Neuronal stem cell (in vitro differentiated cells): Measurements from ENCODE around the gene CALML6.

ENCODE experiments used
- DNase-seq: peaks from one replicate; pipeline ENCODE4 v3.0.0-alpha.2; 2013; ENCODE audit warnings: low spot score
- H2AFZ ChIP-seq: one replicate; pipeline ENCODE4 v1.6.1; 2013; ENCODE audit warnings: mild to moderate bottlenecking, low read length, inconsistent platforms
- H2AK5ac ChIP-seq: 2 replicates; pipeline ENCODE4 v1.6.1; 2013; ENCODE audit warnings: low read depth, mild to moderate bottlenecking, inconsistent platforms, low read length, moderate library complexity, mixed read lengths
- H2BK120ac ChIP-seq: 2 replicates; pipeline ENCODE4 v1.6.1; 2013; ENCODE audit warnings: low read depth, mild to moderate bottlenecking, inconsistent platforms, low read length, moderate library complexity, mixed read lengths
- H2BK12ac ChIP-seq: one replicate; pipeline ENCODE4 v1.6.1; 2013; ENCODE audit warnings: low read length, inconsistent platforms
- H2BK15ac ChIP-seq: 2 replicates; pipeline ENCODE4 v1.6.1; 2013; ENCODE audit warnings: mild to moderate bottlenecking, low read length, inconsistent platforms, mixed read lengths
- H2BK5ac ChIP-seq: one replicate; pipeline ENCODE4 v1.6.1; 2013; ENCODE audit warnings: inconsistent platforms, mild to moderate bottlenecking, low read length, moderate library complexity
- H3K14ac ChIP-seq: one replicate; pipeline ENCODE4 v1.6.1; 2013; ENCODE audit warnings: low read length, inconsistent platforms
- H3K18ac ChIP-seq: 2 replicates; pipeline ENCODE4 v1.6.1; 2013; ENCODE audit warnings: low read length, inconsistent platforms
- H3K23ac ChIP-seq: 2 replicates; pipeline ENCODE4 v1.6.1; 2013; ENCODE audit warnings: low read depth, mild to moderate bottlenecking, mixed read lengths, low read length, inconsistent platforms; ENCODE audit not compliant: poor library complexity
- H3K27ac ChIP-seq: replicated peaks from 3 replicates; pipeline ENCODE4 v1.5.1; 2013; ENCODE audit warnings: low read length, inconsistent platforms
- H3K27me3 ChIP-seq, 3 experiments: 2 replicates each; pipeline ENCODE4 v1.6.1; 2013; ENCODE audit warnings: low read length in 3 of 3, mild to moderate bottlenecking in 2 of 3, inconsistent platforms in 1 of 3, low read depth in 1 of 3, mixed read lengths in 1 of 3, moderate library complexity in 1 of 3; ENCODE audit not compliant: control insufficient read depth in 3 of 3, insufficient read depth in 3 of 3
- H3K36me3 ChIP-seq, 2 donors: replicated peaks in 1 of 2; 2 replicates each; pipeline ENCODE4 v1.6.1; 2013; ENCODE audit warnings: low read length in 2 of 2; ENCODE audit not compliant: control insufficient read depth in 2 of 2, insufficient read depth in 2 of 2
- H3K4ac ChIP-seq: 2 replicates; pipeline ENCODE4 v1.6.1; 2013; ENCODE audit warnings: inconsistent platforms, mild to moderate bottlenecking, low read length, moderate library complexity
- H3K4me1 ChIP-seq, 2 donors: 1 replicate in 1 of 2; 2 replicates in 1 of 2; pipeline ENCODE4 v1.6.1; 2013; ENCODE audit warnings: low read length in 2 of 2, low read depth in 1 of 2; ENCODE audit not compliant: control insufficient read depth in 2 of 2, insufficient read depth in 1 of 2
- H3K4me2 ChIP-seq: one replicate; pipeline ENCODE4 v1.6.1; 2013; ENCODE audit warnings: mild to moderate bottlenecking, low read length, inconsistent platforms; ENCODE audit not compliant: insufficient read depth, poor library complexity, severe bottlenecking
- H3K4me3 ChIP-seq, 2 donors: 2 replicates each; pipeline ENCODE4 v1.5.1; 2013; ENCODE audit warnings: low read length in 2 of 2, mild to moderate bottlenecking in 2 of 2, inconsistent platforms in 1 of 2, moderate library complexity in 1 of 2
- H3K79me1 ChIP-seq: one replicate; pipeline ENCODE4 v1.6.1; 2013; ENCODE audit warnings: low read depth, mild to moderate bottlenecking, inconsistent platforms, low read length, moderate library complexity
- H3K9ac ChIP-seq: one replicate; pipeline ENCODE4 v1.6.1; 2013; ENCODE audit warnings: mild to moderate bottlenecking, low read depth, low read length, inconsistent platforms; ENCODE audit not compliant: poor library complexity
- H3K9me3 ChIP-seq, 2 donors: replicated peaks in 1 of 2; 2 replicates each; pipeline versions ENCODE3 to v1.6.1; 2013; ENCODE audit warnings: low read length in 2 of 2, mild to moderate bottlenecking in 2 of 2, inconsistent platforms in 1 of 2, low read depth in 1 of 2, mixed read lengths in 1 of 2, moderate library complexity in 1 of 2; ENCODE audit not compliant: control insufficient read depth in 2 of 2, insufficient read depth in 1 of 2
- H4K8ac ChIP-seq: one replicate; pipeline ENCODE4 v1.6.1; 2013; ENCODE audit warnings: low read depth, mild to moderate bottlenecking, inconsistent platforms, low read length, moderate library complexity
- H4K91ac ChIP-seq: one replicate; pipeline ENCODE4 v1.6.1; 2013; ENCODE audit warnings: low read length, low read depth, mild to moderate bottlenecking, inconsistent platforms; ENCODE audit not compliant: poor library complexity
- WGBS, 2 donors: extraction: QIAGEN DNeasy Blood & Tissue Kit; methylation state at CpG; one replicate each; pipeline ENCODE4 v1.1.7; 2013; ENCODE audit warnings: missing lambda C conversion rate in 2 of 2, mixed read lengths in 1 of 2; ENCODE audit not compliant: insufficient read length in 2 of 2, insufficient replicate concordance in 1 of 2; ENCODE audit errors: extremely low coverage in 2 of 2; 5-methylcytosine and 5-hydroxymethylcytosine counted together

The CALML6 gene

DNA sequence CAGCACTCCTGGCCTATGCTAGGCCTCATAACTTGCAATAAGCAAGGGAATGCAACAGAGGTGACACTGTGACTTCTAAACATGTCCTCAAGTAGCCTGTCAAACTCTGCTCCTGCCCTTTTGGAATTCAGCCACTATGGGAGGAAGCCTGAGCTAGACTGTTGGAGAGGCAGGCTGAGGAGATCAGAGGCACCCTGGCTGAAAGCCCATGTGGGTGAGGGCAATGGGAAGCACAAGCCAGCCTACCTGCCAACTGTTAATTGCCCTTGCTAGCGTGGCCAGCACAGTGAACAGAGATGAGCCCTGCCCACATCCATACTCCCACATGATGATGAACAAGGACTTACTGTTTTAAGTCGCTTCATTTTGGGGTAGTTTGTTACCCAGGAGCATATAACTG lies 41.9 kb upstream of the CALML6 start:
- Histone ChIP-seq H2BK5ac (no peak overlapping the region), H3K27ac (no peak overlapping the region), H3K9ac (no peak overlapping the region), H3K4ac (no peak overlapping the region), H2AK5ac (no peak overlapping the region), H3K79me1 (peaks cover 7% of the 10 kb centered on the region), H3K4me1 (peaks cover 0 to 3% of the 10 kb centered on the region in 2 donors), H3K18ac (no peak overlapping the region), H2AFZ (no peak overlapping the region), H3K36me3 (peaks cover 34 to 90% of the 10 kb centered on the region in 2 donors), H2BK120ac (no peak overlapping the region), H3K27me3 (no peaks in the 10 kb centered on the region), H2BK15ac (no peak overlapping the region), H4K8ac (no peak overlapping the region), H3K4me3 (no peak overlapping the region), H2BK12ac (no peak overlapping the region), H4K91ac (no peak overlapping the region), H3K23ac (no peak overlapping the region), H3K9me3 (peaks cover 3 to 34% of the 10 kb centered on the region in 2 donors), H3K4me2 (no peak overlapping the region), H3K14ac (no peak overlapping the region)
- WGBS, 2 donors: no CpG with 5 or more reads among the region's 2 CpGs
- DNase-seq: no peak

DNA sequence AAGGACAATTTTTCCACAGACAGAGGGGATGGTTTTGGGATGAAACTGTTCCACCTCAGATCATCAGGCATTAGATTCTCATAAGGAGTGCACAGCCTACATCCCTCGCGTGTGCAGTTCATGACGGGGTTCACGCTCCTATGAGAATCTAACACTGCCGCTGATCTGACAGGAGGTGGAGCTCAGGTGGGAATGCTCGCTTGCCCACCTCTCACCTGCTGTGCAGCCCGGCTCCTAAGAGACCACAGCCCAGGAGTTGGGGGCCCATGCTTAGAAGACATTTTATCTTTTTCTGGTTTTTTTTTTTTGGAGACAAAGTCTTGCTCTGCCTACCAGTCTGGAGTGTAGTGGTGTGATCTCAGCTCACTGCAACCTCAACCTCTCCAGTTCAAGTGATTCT lies 40.2 kb upstream of the CALML6 start:
- H3K9ac ChIP-seq: no peak overlapping the region
- WGBS, 2 donors: no CpG with 5 or more reads among the region's 7 CpGs

DNA sequence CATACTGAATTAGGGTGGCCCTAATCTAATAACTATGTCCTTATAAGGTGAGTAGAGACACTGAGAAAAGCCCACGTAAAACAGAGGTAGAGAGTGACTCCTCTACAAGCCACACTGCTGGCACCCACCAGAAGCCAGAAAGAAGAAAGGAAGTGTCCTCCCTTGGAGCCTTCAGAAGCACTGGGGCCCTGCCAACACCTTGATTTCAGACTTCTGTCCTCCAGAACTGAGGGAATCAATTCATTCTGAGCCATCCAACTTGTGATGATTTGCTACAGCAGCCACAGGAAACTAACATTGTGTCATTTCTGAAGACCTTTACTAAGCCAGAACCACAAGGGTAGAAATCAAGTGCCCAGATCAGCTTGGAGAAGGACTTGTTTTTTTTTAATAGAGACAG lies 39.1 kb upstream of the CALML6 start:
- no peak overlapping the region for H3K4ac ChIP-seq
- no peak overlapping the region for H2BK15ac ChIP-seq
- no peak overlapping the region for H3K9ac ChIP-seq
- H3K79me1 ChIP-seq: peaks cover 5% of the 10 kb centered on the region
- WGBS, 2 donors: no CpG with 5 or more reads among the region's 1 CpG
- H4K91ac ChIP-seq: no peak overlapping the region
- H4K8ac ChIP-seq: no peak overlapping the region
- H3K14ac ChIP-seq: no peak overlapping the region
- H3K4me1 ChIP-seq: peaks cover 0 to 4% of the 10 kb centered on the region in 2 donors
- no peak overlapping the region for H3K27ac ChIP-seq
- H2AFZ ChIP-seq: no peak overlapping the region
- H3K4me2 ChIP-seq: no peak overlapping the region
- H2BK12ac ChIP-seq: no peak overlapping the region
- no peak overlapping the region for H2AK5ac ChIP-seq
- H2BK5ac ChIP-seq: no peak overlapping the region
- no peak overlapping the region for H3K23ac ChIP-seq
- no peak overlapping the region for H3K18ac ChIP-seq
- H3K4me3 ChIP-seq: no peak overlapping the region
- H2BK120ac ChIP-seq: no peak overlapping the region
- H3K9me3 ChIP-seq: peaks cover 1 to 44% of the 10 kb centered on the region in 2 donors
- DNase-seq: no peak
- H3K36me3 ChIP-seq: peaks cover 34 to 95% of the 10 kb centered on the region in 2 donors
- H3K27me3 ChIP-seq: no peaks in the 10 kb centered on the region

More for the DNA sequence above, 40.2 kb upstream of the CALML6 start:
- no peak overlapping the region for H3K27ac ChIP-seq
- no peak overlapping the region for H2BK15ac ChIP-seq
- no peak overlapping the region for H3K4me3 ChIP-seq
- H2BK120ac ChIP-seq: no peak overlapping the region
- no peak overlapping the region for H3K18ac ChIP-seq
- H3K4ac ChIP-seq: no peak overlapping the region
- no peak overlapping the region for H4K91ac ChIP-seq
- no peaks in the 10 kb centered on the region for H3K27me3 ChIP-seq
- no peak overlapping the region for H3K4me2 ChIP-seq
- H2BK12ac ChIP-seq: no peak overlapping the region
- H3K9me3 ChIP-seq: peaks cover 3 to 38% of the 10 kb centered on the region in 2 donors
- peaks cover 0 to 4% of the 10 kb centered on the region in 2 donors for H3K4me1 ChIP-seq
- peaks cover 5% of the 10 kb centered on the region for H3K79me1 ChIP-seq
- H2AK5ac ChIP-seq: no peak overlapping the region
- no peak overlapping the region for H4K8ac ChIP-seq
- H3K36me3 ChIP-seq: peaks cover 34 to 98% of the 10 kb centered on the region in 2 donors
- DNase-seq: no peak
- H2BK5ac ChIP-seq: no peak overlapping the region
- H2AFZ ChIP-seq: no peak overlapping the region
- no peak overlapping the region for H3K14ac ChIP-seq
- H3K23ac ChIP-seq: no peak overlapping the region

DNA sequence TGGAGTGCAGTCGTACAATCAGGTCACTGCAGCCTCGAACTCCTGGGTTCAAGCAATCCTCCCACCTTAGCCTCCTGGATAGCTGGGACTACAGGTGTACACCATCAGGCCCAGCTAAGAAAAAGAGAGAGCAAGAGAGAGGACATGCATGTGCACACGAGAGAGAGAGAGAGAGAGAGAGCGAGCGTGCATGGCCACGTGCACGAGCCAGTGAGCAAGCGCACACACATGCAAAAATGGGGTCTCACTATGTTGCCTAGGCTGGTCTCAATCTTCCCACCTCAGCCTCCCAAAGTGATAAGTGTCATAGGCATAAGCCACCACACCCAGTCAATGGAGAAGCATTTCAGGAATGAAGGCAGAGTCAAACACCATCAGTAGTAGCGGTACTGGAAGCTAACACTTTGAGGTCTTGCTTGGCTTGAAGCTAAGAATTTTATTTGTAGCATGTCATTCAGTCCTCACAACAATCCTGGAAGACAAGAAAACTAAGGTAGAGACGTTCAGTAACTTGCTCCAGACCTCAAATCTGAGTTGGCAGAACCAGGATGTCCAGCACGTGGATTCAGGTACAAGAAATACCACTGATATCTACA lies 38.6 kb upstream of the CALML6 start:
- no peak overlapping the region for H2BK12ac ChIP-seq
- H3K4me2 ChIP-seq: no peak overlapping the region
- H3K36me3 ChIP-seq: peaks cover 33 to 93% of the 10 kb centered on the region in 2 donors
- H3K4me3 ChIP-seq: no peak overlapping the region
- H4K91ac ChIP-seq: no peak overlapping the region
- no peak overlapping the region for H4K8ac ChIP-seq
- no peak overlapping the region for H2BK15ac ChIP-seq
- H3K4me1 ChIP-seq: peaks cover 0 to 4% of the 10 kb centered on the region in 2 donors
- peaks cover 5% of the 10 kb centered on the region for H3K79me1 ChIP-seq
- peak overlapping the region; percentile 38 for H3K23ac ChIP-seq
- H2AK5ac ChIP-seq: no peak overlapping the region
- H3K9ac ChIP-seq: no peak overlapping the region
- no peak for DNase-seq
- no peak overlapping the region for H3K27ac ChIP-seq
- H3K9me3 ChIP-seq: peaks cover 1 to 45% of the 10 kb centered on the region in 2 donors
- WGBS, 2 donors: no CpG with 5 or more reads among the region's 11 CpGs
- H3K18ac ChIP-seq: no peak overlapping the region
- H3K27me3 ChIP-seq: no peaks in the 10 kb centered on the region
- H3K14ac ChIP-seq: no peak overlapping the region
- H2BK120ac ChIP-seq: no peak overlapping the region
- H2BK5ac ChIP-seq: no peak overlapping the region
- H2AFZ ChIP-seq: no peak overlapping the region
- no peak overlapping the region for H3K4ac ChIP-seq
